A673 (cell line): ENCODE data around the gene COG1.
A peak's percentile ranks its signal among the peaks of the same experiment; 100 is the strongest.

Source experiments
- CTCF ChIP-seq: fragments of 300-800, 200-600 bp; sonication (generic); conservative IDR thresholded peaks from 2 replicates; pipeline ENCODE4 v1.5.1; 2017; ENCODE audit warnings: low read depth, mild to moderate bottlenecking, antibody characterized with exemption, low read length, moderate library complexity, mixed read lengths
- EZH2 ChIP-seq: fragments of 200-600 bp; sonication (generic); IDR thresholded peaks from 2 replicates; pipeline ENCODE4 v1.6.1; 2017; ENCODE audit warnings: borderline replicate concordance, low read depth, mild to moderate bottlenecking, mixed read lengths, antibody characterized with exemption, low read length; ENCODE audit not compliant: poor library complexity, severe bottlenecking

GRCh38 chr17:73189417-73190099 is 3.3 kb upstream of the COG1 start:
- TF ChIP-seq CTCF (peak; percentile 45; the same call in 1 of the 2 replicates), EZH2 (no peak)
